HFF-Myc (cell line): ENCODE results near the gene RAP1GAP2.

ENCODE experiments used
- DNase-seq: peaks from one replicate; pipeline ENCODE4 v3.0.0-alpha.2; 2011; ENCODE audit warnings: low read depth; ENCODE audit errors: extremely low read depth
- H3K4me3 ChIP-seq: replicated peaks from 2 replicates; pipeline ENCODE4 v1.5.1; 2011; ENCODE audit warnings: low read depth, mild to moderate bottlenecking, control low read depth, low read length
- CTCF ChIP-seq: IDR thresholded peaks from 2 replicates; pipeline ENCODE4 v1.5.1; 2012; ENCODE audit warnings: mild to moderate bottlenecking, low read depth, low read length, control low read depth; ENCODE audit errors: missing control alignments

RAP1GAP2 gene

GRCh38 chr17:2901582-2901981, 105.3 kb downstream of the RAP1GAP2 start:
- H3K4me3 ChIP-seq: no peak overlapping the region
- TF ChIP-seq CTCF: no peak
- no peak for DNase-seq

GRCh38 chr17:2902546-2902945, 106.3 kb downstream of the RAP1GAP2 start:
- no peak for DNase-seq
- no peak overlapping the region for H3K4me3 ChIP-seq
- no peak for TF ChIP-seq CTCF

- H3K4me3 ChIP-seq: no peak overlapping the region
- no peak for DNase-seq
- TF ChIP-seq CTCF: no peak
Observed at GRCh38 chr17:2903193-2903974, 107.1 kb downstream of the RAP1GAP2 start.

GRCh38 chr17:2904135-2904534, 107.9 kb downstream of the RAP1GAP2 start:
- DNase-seq: no peak
- no peak for TF ChIP-seq CTCF

GRCh38 chr17:2905269-2905668, 109.0 kb downstream of the RAP1GAP2 start:
- DNase-seq: no peak
- TF ChIP-seq CTCF: no peak
- no peak overlapping the region for H3K4me3 ChIP-seq

More at GRCh38 chr17:2904135-2904534, 107.9 kb downstream of the RAP1GAP2 start:
- H3K4me3 ChIP-seq: no peak overlapping the region

- no peak for DNase-seq
- no peak for TF ChIP-seq CTCF
- H3K4me3 ChIP-seq: no peak overlapping the region
Observed at GRCh38 chr17:2905696-2906501, 109.7 kb downstream of the RAP1GAP2 start.
